ENCODE data around the gene FBXO39. TPM values are rescaled to one million over a fixed set of nuclear protein-coding genes. Genes with fewer than 3 reads are reported as not detected.
"Not testable (repeated sequence)": the region's sequence is repeated elsewhere in the genome, so short reads cannot be mapped to it uniquely, and the experiment has no call there.

FBXO39 gene
- polyA plus RNA-seq, 6 donors from 2014 or later: not detected

- ATAC-seq (ENCODE audit: low read depth in 2 of 2): no peak
- Mint-ChIP-seq H3K27me3 (peaks cover 0 to 2% (median 2%) of the 10 kb centered on the region in 3 donors), H3K4me3 (no peak overlapping the region), H3K4me1 (peaks cover 0 to 6% (median 0%) of the 10 kb centered on the region in 3 donors), H3K9me3 (peaks cover 19 to 68% (median 51%) of the 10 kb centered on the region in 7 donors), H3K27ac (peak overlapping the region in 1 of 6 donors; percentile 65), H3K36me3 (peaks cover 95% of the 10 kb centered on the region in 2 donors)
- no peak for DNase-seq
Observed at GRCh38 chr17:6768447-6768846, 7.6 kb upstream of the FBXO39 start.

- Mint-ChIP-seq H3K27ac (no peak overlapping the region), H3K4me1 (peaks cover 0 to 10% (median 0%) of the 10 kb centered on the region in 3 donors), H3K36me3 (peaks cover 74 to 75% of the 10 kb centered on the region in 2 donors), H3K4me3 (no peak overlapping the region), H3K27me3 (peaks cover 22 to 38% (median 26%) of the 10 kb centered on the region in 3 donors), H3K9me3 (peaks cover 6 to 74% (median 55%) of the 10 kb centered on the region in 7 donors)
- ATAC-seq (ENCODE audit: low read depth in 2 of 2) (no peak), DNase-seq (no peak)
Observed at GRCh38 chr17:6772016-6772415, 4.0 kb upstream of the FBXO39 start.

- H3K4me3 Mint-ChIP-seq; H3K27ac Mint-ChIP-seq; ATAC-seq (ENCODE audit: low read depth in 2 of 2); DNase-seq; H3K4me1 Mint-ChIP-seq: not testable (repeated sequence)
- H3K36me3 Mint-ChIP-seq: peaks cover 46 to 52% of the 10 kb centered on the region in 2 donors
- peaks cover 41 to 57% (median 52%) of the 10 kb centered on the region in 3 donors for H3K27me3 Mint-ChIP-seq
- peaks cover 0 to 51% (median 35%) of the 10 kb centered on the region in 7 donors for H3K9me3 Mint-ChIP-seq
Observed at GRCh38 chr17:6774906-6775305, 1.1 kb upstream of the FBXO39 start.

- Mint-ChIP-seq H3K4me1 (peaks cover 0 to 10% (median 0%) of the 10 kb centered on the region in 3 donors), H3K27ac (no peak overlapping the region), H3K9me3 (peaks cover 0 to 51% (median 24%) of the 10 kb centered on the region in 7 donors), H3K27me3 (peaks cover 45 to 86% (median 84%) of the 10 kb centered on the region in 3 donors), H3K36me3 (peaks cover 6 to 8% of the 10 kb centered on the region in 2 donors), H3K4me3 (no peak overlapping the region)
- ATAC-seq (ENCODE audit: low read depth in 2 of 2): no peak
- DNase-seq: no peak
Observed at GRCh38 chr17:6779411-6779810, 3.4 kb downstream of the FBXO39 start.

GRCh38 chr17:6780001-6780400, 4.0 kb downstream of the FBXO39 start:
- Mint-ChIP-seq H3K9me3 (peaks cover 0 to 51% (median 20%) of the 10 kb centered on the region in 7 donors), H3K4me1 (peaks cover 0 to 10% (median 0%) of the 10 kb centered on the region in 3 donors), H3K27me3 (peaks cover 44 to 81% (median 80%) of the 10 kb centered on the region in 3 donors), H3K36me3 (peaks cover 0 to 5% of the 10 kb centered on the region in 2 donors), H3K27ac (no peak overlapping the region), H3K4me3 (no peak overlapping the region)
- no peak for DNase-seq
- no peak for ATAC-seq (ENCODE audit: low read depth in 2 of 2)

- no peak for ATAC-seq (ENCODE audit: low read depth in 2 of 2)
- DNase-seq: no peak
- Mint-ChIP-seq H3K27ac (no peak overlapping the region), H3K4me3 (no peak overlapping the region), H3K9me3 (peaks cover under 1 to 53% (median 22%) of the 10 kb centered on the region in 7 donors), H3K36me3 (peaks cover 0 to 13% of the 10 kb centered on the region in 2 donors), H3K4me1 (peaks cover 0 to 3% (median 0%) of the 10 kb centered on the region in 3 donors), H3K27me3 (peaks cover 52 to 80% (median 80%) of the 10 kb centered on the region in 3 donors)
Observed at GRCh38 chr17:6780886-6781285, 4.9 kb downstream of the FBXO39 start.

GRCh38 chr17:6782244-6782643, 6.2 kb downstream of the FBXO39 start:
- H3K27me3 Mint-ChIP-seq: peaks cover 54 to 80% (median 80%) of the 10 kb centered on the region in 3 donors
- H3K4me3 Mint-ChIP-seq: no peak overlapping the region
- H3K27ac Mint-ChIP-seq: peak overlapping the region in 1 of 6 donors; percentile 66
- peaks cover 0 to 14% of the 10 kb centered on the region in 2 donors for H3K36me3 Mint-ChIP-seq
- H3K4me1 Mint-ChIP-seq: no peaks in the 10 kb centered on the region
- DNase-seq (no peak), ATAC-seq (ENCODE audit: low read depth in 2 of 2) (no peak)
- H3K9me3 Mint-ChIP-seq: peaks cover 3 to 54% (median 16%) of the 10 kb centered on the region in 7 donors

GRCh38 chr17:6786618-6787017, 10.6 kb downstream of the FBXO39 start:
- ATAC-seq (ENCODE audit: low read depth in 2 of 2) (no peak), DNase-seq (no peak)
- Mint-ChIP-seq H3K27me3 (peaks cover 67 to 75% (median 72%) of the 10 kb centered on the region in 3 donors), H3K27ac (no peak overlapping the region), H3K9me3 (peaks cover 3 to 45% (median 13%) of the 10 kb centered on the region in 7 donors), H3K36me3 (peaks cover 0 to 10% of the 10 kb centered on the region in 2 donors), H3K4me3 (no peak overlapping the region), H3K4me1 (no peaks in the 10 kb centered on the region)

- peaks cover 0 to 10% of the 10 kb centered on the region in 2 donors for H3K36me3 Mint-ChIP-seq
- H3K27ac Mint-ChIP-seq: peak overlapping the region in 1 of 6 donors; percentile 29
- ATAC-seq (ENCODE audit: low read depth in 2 of 2): no peak
- DNase-seq: no peak
- peaks cover 67 to 72% (median 71%) of the 10 kb centered on the region in 3 donors for H3K27me3 Mint-ChIP-seq
- H3K4me3 Mint-ChIP-seq: no peak overlapping the region
- no peaks in the 10 kb centered on the region for H3K4me1 Mint-ChIP-seq
- H3K9me3 Mint-ChIP-seq: peaks cover 3 to 39% (median 11%) of the 10 kb centered on the region in 7 donors
Observed at GRCh38 chr17:6787081-6787693, 11.2 kb downstream of the FBXO39 start.

GRCh38 chr17:6789146-6789545, 13.1 kb downstream of the FBXO39 start:
- Mint-ChIP-seq H3K27me3 (peaks cover 65 to 66% (median 66%) of the 10 kb centered on the region in 3 donors), H3K9me3 (peaks cover 3 to 21% (median 9%) of the 10 kb centered on the region in 7 donors), H3K4me1 (no peaks in the 10 kb centered on the region), H3K4me3 (no peak overlapping the region), H3K36me3 (peaks cover 0 to 10% of the 10 kb centered on the region in 2 donors), H3K27ac (no peak overlapping the region)
- no peak for DNase-seq
- ATAC-seq (ENCODE audit: low read depth in 2 of 2): no peak

GRCh38 chr17:6793748-6794493, 17.9 kb downstream of the FBXO39 start:
- no peaks in the 10 kb centered on the region for H3K36me3 Mint-ChIP-seq
- no peak for ATAC-seq (ENCODE audit: low read depth in 2 of 2)
- peak overlapping the region in 1 of 8 donors; percentile 21 for H3K4me3 Mint-ChIP-seq
- DNase-seq: no peak
- H3K27ac Mint-ChIP-seq: no peak overlapping the region
- H3K9me3 Mint-ChIP-seq: no peaks in the 10 kb centered on the region
- peaks cover 42 to 56% (median 54%) of the 10 kb centered on the region in 3 donors for H3K27me3 Mint-ChIP-seq
- no peaks in the 10 kb centered on the region for H3K4me1 Mint-ChIP-seq

GRCh38 chr17:6796017-6796886, 20.2 kb downstream of the FBXO39 start:
- no peaks in the 10 kb centered on the region for H3K4me1 Mint-ChIP-seq
- no peaks in the 10 kb centered on the region for H3K9me3 Mint-ChIP-seq
- no peak overlapping the region for H3K4me3 Mint-ChIP-seq
- H3K36me3 Mint-ChIP-seq: no peaks in the 10 kb centered on the region
- DNase-seq (no peak), ATAC-seq (ENCODE audit: low read depth in 2 of 2) (no peak)
- peak overlapping the region in 1 of 6 donors; percentile 44 for H3K27ac Mint-ChIP-seq
- peaks cover 38 to 52% (median 44%) of the 10 kb centered on the region in 3 donors for H3K27me3 Mint-ChIP-seq
